ENCODE results near the gene SHISAL2B. TPM values are rescaled to one million over a fixed set of nuclear protein-coding genes. Genes with fewer than 3 reads are reported as not detected.
"Not testable (repeated sequence)": the region's sequence is repeated elsewhere in the genome, so short reads cannot be mapped to it uniquely, and the experiment has no call there.

The SHISAL2B gene
- total RNA-seq, 4 donors from 2014 or later = not detected

GRCh38 chr5:64654561-64654938 is 35.8 kb upstream of the SHISAL2B start:
- intact Hi-C loops (cut with DNase I; ENCODE audit: low total_unique reads) = no loop called here
- no peak for TF ChIP-seq POLR2A (IDR thresholded peaks at IDR 0.05)
- TF ChIP-seq CTCF (IDR thresholded peaks at IDR 0.05) = no peak
- Histone ChIP-seq H3K9me3 (no peaks in the 10 kb centered on the region), H3K27ac (no peak overlapping the region), H3K4me3 (no peak overlapping the region), H3K27me3 (no peaks in the 10 kb centered on the region), H3K4me1 (no peaks in the 10 kb centered on the region), H3K36me3 (no peaks in the 10 kb centered on the region)
- DNase-seq = no peak

GRCh38 chr5:64655596-64655995 is 34.7 kb upstream of the SHISAL2B start:
- Histone ChIP-seq H3K36me3 (no peaks in the 10 kb centered on the region), H3K4me1 (no peaks in the 10 kb centered on the region), H3K27ac (no peak overlapping the region), H3K4me3 (no peak overlapping the region), H3K27me3 (no peaks in the 10 kb centered on the region), H3K9me3 (no peaks in the 10 kb centered on the region)
- TF ChIP-seq POLR2A (IDR thresholded peaks at IDR 0.05) (no peak), CTCF (IDR thresholded peaks at IDR 0.05) (no peak)
- no peak for DNase-seq
- intact Hi-C loops (cut with DNase I; ENCODE audit: low total_unique reads) = no loop called here

GRCh38 chr5:64659289-64659688 is 31.0 kb upstream of the SHISAL2B start:
- TF ChIP-seq POLR2A (IDR thresholded peaks at IDR 0.05) = no peak
- no peak for TF ChIP-seq CTCF (IDR thresholded peaks at IDR 0.05)
- H3K4me1 ChIP-seq = no peaks in the 10 kb centered on the region
- intact Hi-C loops (cut with DNase I; ENCODE audit: low total_unique reads) = no loop called here
- no peak for DNase-seq
- no peaks in the 10 kb centered on the region for H3K36me3 ChIP-seq
- H3K27me3 ChIP-seq = no peaks in the 10 kb centered on the region
- H3K4me3 ChIP-seq = no peak overlapping the region
- H3K9me3 ChIP-seq = no peaks in the 10 kb centered on the region
- no peak overlapping the region for H3K27ac ChIP-seq

GRCh38 chr5:64663181-64663580 is 27.1 kb upstream of the SHISAL2B start:
- H3K36me3 ChIP-seq; H3K4me3 ChIP-seq; intact Hi-C loops (cut with DNase I; ENCODE audit: low total_unique reads); H3K9me3 ChIP-seq; H3K27ac ChIP-seq; H3K4me1 ChIP-seq; DNase-seq; H3K27me3 ChIP-seq: not testable (repeated sequence)

GRCh38 chr5:64665243-64665642 is 25.1 kb upstream of the SHISAL2B start:
- no peak for DNase-seq
- intact Hi-C loops (cut with DNase I; ENCODE audit: low total_unique reads) = no loop called here
- no peaks in the 10 kb centered on the region for H3K36me3 ChIP-seq
- no peak overlapping the region for H3K4me3 ChIP-seq
- H3K27me3 ChIP-seq = no peaks in the 10 kb centered on the region
- no peaks in the 10 kb centered on the region for H3K9me3 ChIP-seq
- TF ChIP-seq CTCF (IDR thresholded peaks at IDR 0.05) (no peak), POLR2A (IDR thresholded peaks at IDR 0.05) (no peak)
- H3K27ac ChIP-seq = no peak overlapping the region
- H3K4me1 ChIP-seq = no peaks in the 10 kb centered on the region

- intact Hi-C loops (cut with DNase I; ENCODE audit: low total_unique reads) = no loop called here
- H3K36me3 ChIP-seq = no peaks in the 10 kb centered on the region
- no peak for TF ChIP-seq POLR2A (IDR thresholded peaks at IDR 0.05)
- TF ChIP-seq CTCF (IDR thresholded peaks at IDR 0.05) = no peak
Measured at GRCh38 chr5:64666078-64666477, 24.2 kb upstream of the SHISAL2B start.

More at GRCh38 chr5:64666078-64666477, 24.2 kb upstream of the SHISAL2B start:
- Histone ChIP-seq H3K27me3 (no peaks in the 10 kb centered on the region), H3K27ac (no peak overlapping the region), H3K9me3 (no peaks in the 10 kb centered on the region), H3K4me3 (no peak overlapping the region), H3K4me1 (no peaks in the 10 kb centered on the region)
- no peak for DNase-seq

All from uterus (tissue), 4 donors.